Stimulated activated CD4-positive, alpha-beta T cell treated with anti-CD3 and anti-CD28 coated beads, Interleukin-15, amount 100 ng/mL, for 24 hours (primary cell): Measurements from ENCODE around the gene KIFC3.
"Not testable (repeated sequence)": the region's sequence is repeated elsewhere in the genome, so short reads cannot be mapped to it uniquely, and the experiment has no call there.

Source experiments
- DNase-seq: peaks from one replicate; pipeline ENCODE4 v3.0.0-alpha.2; 2020

The KIFC3 gene

GRCh38 chr16:57802341-57803133 lies at the start of gene KIFC3:
KIFC3 (minus strand) TSS chr16:57802491; CDS start chr16:57798243, 4,248 bp downstream.
- DNase-seq, result peak; percentile 82

GRCh38 chr16:57848181-57848580 lies 45.9 kb upstream of the KIFC3 start:
- DNase-seq, result no peak

GRCh38 chr16:57846931-57847330 lies 44.6 kb upstream of the KIFC3 start:
- not testable (repeated sequence) for DNase-seq

GRCh38 chr16:57846078-57846697 lies 43.9 kb upstream of the KIFC3 start:
- no peak for DNase-seq

- DNase-seq, result no peak
Observed at GRCh38 chr16:57845115-57845514, 42.8 kb upstream of the KIFC3 start.

GRCh38 chr16:57844416-57845030 lies 42.2 kb upstream of the KIFC3 start:
- DNase-seq, result no peak

GRCh38 chr16:57843400-57843799 lies 41.1 kb upstream of the KIFC3 start:
- DNase-seq, result no peak

GRCh38 chr16:57842601-57843000 lies 40.3 kb upstream of the KIFC3 start:
- DNase-seq, result no peak

- no peak for DNase-seq
Observed at GRCh38 chr16:57840833-57841232, 38.5 kb upstream of the KIFC3 start.

GRCh38 chr16:57838161-57838560 lies 35.9 kb upstream of the KIFC3 start:
- no peak for DNase-seq

GRCh38 chr16:57837305-57838125 lies 35.2 kb upstream of the KIFC3 start:
- DNase-seq, result no peak

GRCh38 chr16:57835439-57835838 lies 33.1 kb upstream of the KIFC3 start:
- DNase-seq, result not testable (repeated sequence)

- no peak for DNase-seq
Observed at GRCh38 chr16:57834936-57835335, 32.6 kb upstream of the KIFC3 start.

- DNase-seq, result no peak
Observed at GRCh38 chr16:57830890-57831484, 28.7 kb upstream of the KIFC3 start.

- DNase-seq, result no peak
Observed at GRCh38 chr16:57829969-57830360, 27.7 kb upstream of the KIFC3 start.

- DNase-seq, result no peak
Observed at GRCh38 chr16:57828272-57829161, 26.2 kb upstream of the KIFC3 start.

- no peak for DNase-seq
Observed at GRCh38 chr16:57826706-57827625, 24.7 kb upstream of the KIFC3 start.

- DNase-seq, result no peak
Observed at GRCh38 chr16:57826052-57826451, 23.8 kb upstream of the KIFC3 start.

GRCh38 chr16:57825298-57826044 lies 23.2 kb upstream of the KIFC3 start:
- no peak for DNase-seq

GRCh38 chr16:57824888-57825287 lies 22.6 kb upstream of the KIFC3 start:
- no peak for DNase-seq
